EH (cell line): ENCODE measurements around the gene STOML1.
"Not testable (repeated sequence)": the region's sequence is repeated elsewhere in the genome, so short reads cannot be mapped to it uniquely, and the experiment has no call there.

Experiments
- DNase-seq: peaks from one replicate; pipeline ENCODE4 v3.0.0-alpha.2; 2015; ENCODE audit warnings: low read depth

The STOML1 gene

DNA sequence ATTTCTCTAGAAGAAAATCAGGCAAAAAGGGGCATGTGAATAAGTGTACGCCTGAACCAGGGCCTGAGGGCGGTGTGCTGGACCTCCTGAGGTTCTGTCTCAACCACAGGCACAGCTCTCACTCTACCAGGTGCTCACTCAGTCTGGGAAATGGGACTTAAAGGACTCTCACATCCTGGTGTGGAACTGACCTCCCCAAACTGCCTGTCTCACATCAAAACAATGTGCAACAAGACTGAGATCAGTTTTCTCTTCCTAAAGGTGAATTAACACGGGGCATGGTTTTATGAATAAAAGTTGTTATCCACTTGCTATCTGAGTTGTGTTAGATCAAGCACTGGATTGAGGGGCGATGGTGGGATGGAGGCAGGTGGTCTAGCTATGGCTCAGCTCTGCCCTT, 4.8 kb downstream of the STOML1 start:
- DNase-seq, result no peak

DNA sequence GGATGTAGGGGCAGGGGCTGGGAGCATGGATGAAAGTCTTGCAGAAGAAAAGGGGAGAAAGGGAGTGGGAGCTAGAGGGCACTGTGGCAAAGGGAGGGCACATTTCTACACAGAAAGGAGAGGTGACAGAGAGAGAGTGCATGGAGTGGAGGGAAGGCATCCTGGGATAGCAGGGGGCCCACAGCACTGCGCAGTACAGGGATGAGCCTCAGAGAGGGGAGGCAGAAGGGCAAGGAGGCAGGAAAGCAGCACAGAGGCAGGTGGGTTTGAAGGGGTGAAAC, 5.4 kb downstream of the STOML1 start:
- no peak for DNase-seq

DNA sequence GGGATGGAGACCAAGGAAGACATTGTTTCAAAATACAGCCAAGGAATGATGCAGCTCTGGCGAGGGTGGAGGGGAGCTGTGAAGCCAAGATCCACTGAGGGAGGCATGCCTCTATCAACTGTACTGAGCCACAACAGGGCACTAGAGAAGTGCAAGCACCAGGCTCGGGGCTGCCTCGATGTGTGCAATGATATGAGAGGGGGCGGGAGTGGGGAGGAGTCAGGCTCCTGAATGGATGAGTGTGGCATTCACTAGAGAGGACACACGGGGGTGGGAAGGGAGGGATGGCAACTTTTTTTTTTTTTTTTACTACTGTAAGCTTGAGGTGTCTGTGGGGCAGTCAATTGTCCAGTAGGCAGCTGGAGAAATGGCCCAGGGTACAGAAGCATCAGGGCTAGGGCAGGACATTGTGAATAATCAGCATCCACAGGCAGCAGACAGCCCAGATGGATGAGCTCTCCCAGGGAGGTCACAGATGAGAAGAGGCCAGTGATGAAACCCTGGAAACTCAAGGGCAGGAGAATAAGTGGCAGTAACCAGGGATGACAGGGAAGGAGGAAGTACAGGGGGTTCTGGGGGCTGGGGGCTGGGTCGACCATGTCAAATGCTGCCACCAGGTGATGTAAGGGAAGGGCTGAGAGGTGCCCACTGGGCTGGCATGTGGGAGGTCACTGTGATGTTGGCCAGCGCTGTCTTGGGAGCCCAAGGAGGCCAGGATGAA, 5.9 kb downstream of the STOML1 start:
- DNase-seq, result peak; percentile 30

DNA sequence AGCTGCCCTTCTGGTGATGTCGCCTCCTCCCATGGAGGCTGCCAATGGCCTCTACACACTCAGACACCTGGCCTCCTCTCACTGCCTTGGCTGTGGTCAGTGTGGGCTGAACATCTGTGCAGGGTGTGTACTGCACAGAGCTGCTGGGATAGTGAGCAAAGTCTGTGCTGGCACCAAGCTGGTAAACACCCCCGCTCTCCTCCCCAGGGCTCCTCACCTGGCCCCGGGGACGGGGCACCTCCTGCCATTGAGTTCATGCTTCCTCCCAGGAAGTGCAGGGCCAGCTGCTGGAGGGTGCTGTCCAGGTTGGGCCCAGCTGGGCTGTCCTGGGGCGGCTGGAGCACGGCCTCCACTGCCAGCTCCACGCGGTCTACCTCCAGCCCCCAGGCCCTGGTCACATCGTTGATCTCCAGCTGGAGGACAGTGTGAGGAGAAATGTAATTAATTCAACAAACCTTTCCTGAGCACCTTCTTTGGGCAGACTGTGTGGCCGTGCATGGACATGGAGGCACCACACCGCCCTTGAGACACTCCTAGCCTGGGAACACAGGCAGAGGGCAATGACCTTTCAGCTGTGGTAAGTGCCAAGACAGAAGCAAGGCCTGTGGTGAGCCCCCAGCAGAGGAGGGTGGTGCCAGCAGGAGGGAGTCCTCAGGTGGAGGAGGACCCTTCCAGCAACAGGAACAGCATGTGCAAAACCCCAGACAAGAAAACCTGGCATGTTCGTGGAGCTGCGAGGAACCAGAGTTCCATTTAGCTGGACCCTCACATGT, 6.8 kb downstream of the STOML1 start:
- no peak for DNase-seq

DNA sequence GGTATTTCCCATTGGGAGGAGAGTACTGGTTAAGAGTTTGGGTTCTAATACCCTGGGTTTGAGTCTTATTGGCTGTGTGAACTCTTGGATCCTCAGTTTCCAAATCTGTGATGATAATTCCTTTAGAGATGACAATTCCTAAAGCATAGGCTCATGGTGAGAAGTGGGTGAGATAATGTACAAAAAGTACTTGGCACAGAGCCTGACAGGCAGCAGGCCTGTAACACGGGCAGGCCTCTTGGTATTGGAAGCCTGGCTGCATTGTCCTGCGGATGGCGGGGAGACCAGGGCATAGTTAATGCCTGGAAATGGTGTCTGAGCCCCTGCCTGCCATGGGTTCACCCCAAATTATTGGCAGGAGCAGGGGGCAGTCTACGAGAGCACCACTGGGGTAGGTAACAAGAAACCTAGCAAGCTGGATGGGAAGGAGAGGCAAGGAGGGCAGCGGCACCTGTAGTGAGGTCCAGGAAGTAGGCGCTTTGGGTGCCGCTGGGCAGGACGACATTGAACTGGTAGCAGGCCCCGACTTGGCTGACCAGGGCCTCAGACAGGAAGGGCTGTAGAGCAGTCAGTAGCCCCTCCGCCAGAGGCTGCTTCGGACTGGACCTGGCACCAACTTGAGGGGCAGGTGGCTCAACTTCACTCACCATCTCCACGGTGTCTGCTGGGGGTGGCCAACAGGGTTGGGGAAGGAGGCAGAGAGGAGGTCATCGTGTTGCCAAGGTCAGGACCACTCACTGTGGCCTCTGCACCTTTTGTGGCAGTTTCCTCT, 7.7 kb downstream of the STOML1 start:
- DNase-seq, result no peak

DNA sequence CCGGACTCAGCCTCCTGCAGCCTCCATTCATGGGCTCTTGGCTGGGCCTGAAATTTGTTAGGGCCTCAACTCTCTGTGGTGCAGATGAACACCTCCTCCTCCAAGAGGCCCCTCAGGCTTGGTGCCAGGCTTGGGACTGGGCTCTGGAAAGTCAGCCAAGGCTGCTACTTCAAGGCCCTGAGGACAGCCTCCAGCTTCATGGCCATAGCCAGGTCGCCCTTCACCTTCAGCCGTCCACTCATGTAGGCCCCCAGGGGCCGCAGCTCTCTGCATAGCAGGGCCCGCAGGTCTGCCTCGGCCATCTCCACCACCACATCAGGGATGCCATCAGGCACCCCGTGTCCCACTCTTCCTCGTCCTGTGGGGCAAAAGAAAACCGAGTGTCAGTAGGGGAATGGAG, 8.3 kb downstream of the STOML1 start:
- DNase-seq, result no peak

DNA sequence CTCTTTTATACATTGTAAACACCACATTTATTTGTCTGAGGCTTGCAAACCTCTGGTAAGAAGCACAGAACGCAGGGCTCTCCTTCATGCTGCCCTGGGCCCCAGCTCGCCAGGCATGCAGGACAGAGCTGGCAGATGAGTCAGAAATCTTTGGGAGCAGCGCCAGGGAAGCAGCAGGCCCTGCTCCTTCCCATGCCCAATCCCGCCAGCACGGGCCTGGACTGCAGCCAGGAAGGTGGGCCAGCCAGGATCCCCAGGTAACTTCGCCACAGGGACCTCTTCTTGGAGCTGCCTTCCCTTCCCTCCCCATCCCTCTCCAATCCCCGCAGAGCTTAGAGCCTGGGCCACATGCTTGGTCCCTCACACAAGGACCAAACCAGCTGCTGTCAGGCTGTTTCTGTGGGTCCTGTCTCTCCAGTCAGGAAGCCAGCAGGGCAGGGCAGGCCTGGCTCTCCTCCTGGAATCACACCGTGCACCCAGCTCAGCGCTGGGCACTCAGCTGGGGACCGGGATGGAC, 8.8 kb downstream of the STOML1 start:
- DNase-seq, result peak; percentile 89

DNA sequence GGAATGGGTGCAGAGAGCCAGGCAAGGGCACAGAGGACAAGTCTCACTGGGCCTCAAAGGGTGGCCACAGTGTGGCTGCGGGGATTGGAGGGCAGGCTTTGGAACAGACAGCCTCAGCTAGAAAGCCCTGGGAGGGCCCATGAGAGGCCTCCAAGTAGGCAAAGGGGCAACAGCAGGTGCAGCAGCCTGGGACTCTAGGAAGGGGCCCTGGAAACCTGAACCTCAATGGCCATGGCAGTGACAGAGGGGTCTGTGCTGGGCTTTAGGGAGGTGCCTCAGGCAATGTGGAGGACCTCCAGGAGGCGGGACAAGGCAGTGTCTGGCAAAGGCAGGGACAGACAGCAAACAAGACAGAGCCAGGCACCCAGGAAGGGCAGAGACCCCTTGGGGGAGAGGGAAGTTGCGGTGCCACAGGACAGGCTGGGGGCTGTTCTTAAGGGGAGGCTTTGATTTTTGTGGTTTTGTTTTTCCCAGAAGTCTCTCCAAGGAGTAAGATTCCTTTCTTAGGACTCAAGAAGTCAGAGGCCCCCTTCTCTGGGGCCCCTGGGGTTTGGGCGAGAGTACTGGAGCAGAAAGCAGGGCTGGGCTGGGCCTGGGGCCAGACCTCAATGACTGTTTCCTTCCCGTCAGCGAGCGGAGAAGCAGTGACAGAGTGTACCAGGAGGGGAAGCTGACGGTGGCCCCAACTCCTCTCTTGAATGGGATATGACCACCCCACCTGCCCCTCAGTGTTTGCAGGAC, 9.7 kb downstream of the STOML1 start:
- peak; percentile 94 for DNase-seq

DNA sequence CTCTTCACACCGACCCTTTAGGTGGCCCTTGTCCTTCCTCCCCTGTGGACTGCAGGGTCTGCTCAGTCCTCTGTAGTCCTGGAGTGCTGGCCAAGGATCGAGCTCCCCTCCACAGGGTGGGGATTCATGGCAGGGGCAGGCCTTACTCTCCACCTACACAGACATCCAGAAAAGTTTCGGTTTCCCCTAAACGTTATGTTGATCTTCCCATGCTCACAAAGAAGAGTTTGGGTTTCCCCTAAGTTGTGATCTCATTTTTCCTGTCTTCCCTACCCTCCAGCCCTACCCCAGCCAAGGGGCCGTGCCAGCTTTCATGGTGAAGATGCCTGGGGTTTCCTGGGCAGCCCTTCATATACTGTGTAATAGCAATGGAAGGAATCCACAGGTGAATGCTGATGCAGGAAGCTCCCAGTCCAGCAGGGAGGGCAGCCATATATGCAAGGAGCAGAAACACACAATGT, 10.3 kb downstream of the STOML1 start:
- DNase-seq, result no peak

DNA sequence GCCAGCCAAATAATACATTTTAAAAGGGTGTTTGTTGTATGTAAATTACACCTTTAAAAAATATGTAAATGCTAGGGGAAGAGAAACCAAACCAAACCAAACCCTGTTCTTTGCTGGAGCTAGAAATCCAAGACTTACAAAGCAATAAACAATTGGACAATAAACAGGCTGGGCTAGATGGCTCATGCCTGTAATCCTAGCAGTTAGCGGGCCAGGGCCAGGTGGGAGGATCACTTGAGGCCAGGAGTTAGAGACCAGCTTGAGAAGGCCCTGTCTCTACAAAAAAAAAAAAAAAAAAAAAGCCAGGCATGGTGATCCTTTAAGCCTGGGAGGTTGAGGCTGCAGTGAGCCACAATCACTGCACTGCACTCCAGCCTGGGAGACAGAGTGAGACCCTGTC, 12.5 kb downstream of the STOML1 start:
- DNase-seq, result no peak

DNA sequence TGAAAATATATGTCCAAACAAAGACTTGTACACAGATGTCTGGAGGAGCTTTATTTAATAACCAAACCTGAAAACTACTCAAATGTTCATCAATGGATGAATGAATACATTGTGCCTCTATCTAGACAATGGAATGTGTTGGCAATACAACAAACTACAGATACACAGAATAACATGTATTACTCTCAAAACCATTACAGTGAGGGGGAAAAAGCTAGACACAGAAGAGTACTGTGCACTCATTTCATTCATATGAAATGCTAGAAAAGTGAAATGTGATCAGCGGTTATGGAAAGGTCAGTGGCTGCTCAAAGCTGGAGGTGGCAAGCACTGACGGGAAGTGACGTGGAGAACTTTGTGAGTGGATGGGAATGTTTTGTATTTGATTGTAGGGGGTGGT, 13.2 kb downstream of the STOML1 start:
- DNase-seq, result no peak

DNA sequence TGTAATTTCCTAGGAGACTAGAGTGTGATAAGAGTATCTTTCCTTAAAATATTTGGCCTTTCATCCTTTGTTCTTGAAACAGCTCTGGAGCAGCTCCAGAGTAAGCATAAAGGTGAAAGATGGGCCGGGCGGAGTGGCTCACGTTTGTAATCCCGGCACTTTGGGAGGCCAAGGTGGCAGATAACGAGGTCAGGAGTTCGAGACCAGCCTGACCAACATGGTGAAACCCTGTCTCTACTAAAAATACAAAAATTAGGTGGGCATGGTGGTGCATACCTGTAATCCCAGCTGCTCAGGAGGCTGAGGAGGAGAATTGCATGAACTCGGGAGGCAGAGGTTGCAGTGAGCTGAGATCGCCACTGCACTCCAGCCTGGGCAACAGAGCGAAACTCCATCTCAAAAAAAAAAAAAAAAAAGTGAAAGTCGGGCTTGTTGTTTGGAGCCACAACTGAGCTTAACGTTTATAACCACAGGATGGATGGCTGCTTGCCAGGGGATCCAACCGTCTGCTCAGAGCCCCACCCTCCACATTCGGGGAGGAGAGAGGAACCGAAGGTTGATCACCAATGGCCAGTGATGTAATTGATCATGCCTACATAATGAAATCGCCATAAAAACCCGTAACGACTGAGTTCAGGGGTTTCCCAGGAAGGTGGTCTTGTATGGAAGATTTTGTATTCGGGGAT, 16.5 kb downstream of the STOML1 start:
- peak; percentile 32 for DNase-seq

DNA sequence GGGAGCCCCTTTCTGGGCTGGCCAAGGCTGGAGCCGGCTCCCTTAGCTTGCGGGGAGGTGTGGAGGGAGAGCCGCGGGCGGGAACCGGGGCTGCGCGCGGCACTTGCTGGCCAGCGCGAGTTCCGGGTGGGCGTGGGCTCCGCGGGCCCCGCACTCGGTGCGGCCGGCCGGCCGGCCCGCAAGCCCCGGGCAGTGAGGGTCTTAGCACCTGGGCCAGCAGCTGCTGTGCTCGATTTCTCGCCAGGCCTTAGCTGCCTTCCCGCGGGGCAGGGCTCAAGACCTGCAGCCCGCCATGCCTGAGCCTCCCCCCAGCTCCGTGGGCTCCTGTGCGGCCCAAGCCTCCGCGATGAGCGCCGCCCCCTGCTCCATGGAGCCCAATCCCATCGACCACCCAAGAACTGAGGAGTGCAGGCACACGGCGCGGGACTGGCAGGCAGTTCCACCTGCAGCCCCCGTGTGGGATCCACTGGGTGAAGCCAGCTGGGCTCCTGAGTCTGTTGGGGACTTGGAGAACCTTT, 18.4 kb downstream of the STOML1 start:
- DNase-seq, result not testable (repeated sequence)

DNA sequence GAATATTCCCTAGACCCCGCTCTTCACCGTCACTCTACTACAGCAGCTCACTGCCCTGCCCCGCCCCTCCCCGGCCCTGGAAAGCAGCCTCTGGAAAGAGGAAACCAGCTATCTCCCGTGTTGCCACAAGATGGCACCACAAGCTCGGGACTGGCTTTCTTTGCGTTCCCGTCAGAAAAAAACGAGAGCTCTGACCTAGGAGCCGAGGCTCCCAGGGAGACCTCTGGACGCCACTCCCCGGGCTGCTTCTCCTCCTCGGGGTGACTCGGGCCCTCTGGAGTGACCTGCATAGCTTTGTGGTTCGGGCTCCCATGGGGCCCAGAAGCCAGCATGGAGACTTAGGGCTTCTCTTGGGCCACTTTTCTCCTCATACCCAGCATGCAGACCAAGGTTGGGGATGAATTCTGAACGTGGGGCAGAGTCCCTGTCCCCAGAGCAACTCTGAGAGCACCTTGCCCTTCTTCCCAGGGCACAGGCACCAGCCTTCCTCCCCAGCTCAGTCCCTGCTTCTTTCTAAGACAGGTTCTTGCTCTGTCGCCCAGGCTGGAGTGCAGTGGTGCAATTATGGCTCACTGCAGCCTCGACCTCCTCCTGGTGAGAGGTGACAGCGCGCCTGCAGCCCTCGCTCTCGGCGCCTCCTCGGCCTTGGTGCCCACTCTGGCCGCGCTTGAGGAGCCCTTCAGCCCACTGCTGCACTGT, 19.0 kb downstream of the STOML1 start:
- DNase-seq, result peak; percentile 85

DNA sequence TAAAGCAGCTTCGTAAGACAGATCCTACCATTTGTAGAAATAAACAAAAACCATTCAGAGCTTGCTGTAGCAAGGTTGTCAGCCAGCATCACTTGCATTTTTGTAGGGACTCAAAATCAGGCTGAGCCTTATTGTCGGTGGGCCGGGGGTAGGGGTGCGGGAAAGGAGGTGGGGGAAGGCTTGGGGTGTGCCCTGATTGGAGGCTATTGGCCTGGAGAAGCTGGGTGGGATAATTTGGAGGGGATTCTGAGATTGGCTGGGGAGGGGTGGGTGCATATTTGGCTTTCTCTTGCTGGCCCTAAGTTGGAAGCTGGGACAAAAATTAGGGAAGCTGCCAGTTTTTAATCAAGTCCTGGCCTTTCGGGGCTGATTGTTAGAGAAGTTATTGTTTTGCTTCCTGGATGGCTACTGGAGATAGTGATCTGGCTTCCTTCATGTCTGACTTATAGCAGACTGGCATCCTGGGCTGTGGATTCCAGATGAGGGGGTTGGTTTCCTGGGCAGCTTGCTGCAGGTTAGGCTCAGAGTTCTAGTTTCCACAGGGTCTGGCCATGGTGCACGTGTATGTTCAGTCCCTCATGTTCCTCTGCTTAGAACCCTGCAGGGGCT, 22.8 kb downstream of the STOML1 start:
- DNase-seq, result peak; percentile 45

DNA sequence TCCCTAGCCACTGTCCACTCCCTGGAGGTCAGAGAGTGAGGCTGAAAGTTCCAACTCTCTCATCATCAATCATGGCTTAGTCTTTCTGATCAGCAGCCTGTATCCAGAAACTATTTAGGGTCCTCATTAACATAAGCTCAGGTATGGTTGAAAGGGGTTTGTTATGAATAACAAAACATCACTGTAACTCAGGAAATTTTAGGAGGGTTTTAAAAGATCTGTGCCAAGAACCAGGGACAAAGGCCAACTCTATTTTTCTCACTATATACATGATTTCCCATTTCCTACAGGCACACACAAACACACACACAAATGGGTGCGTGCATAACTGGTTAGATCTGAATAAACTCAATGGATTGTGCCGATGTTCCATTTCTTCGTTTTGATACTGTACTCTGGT, 23.6 kb downstream of the STOML1 start:
- DNase-seq, result no peak

DNA sequence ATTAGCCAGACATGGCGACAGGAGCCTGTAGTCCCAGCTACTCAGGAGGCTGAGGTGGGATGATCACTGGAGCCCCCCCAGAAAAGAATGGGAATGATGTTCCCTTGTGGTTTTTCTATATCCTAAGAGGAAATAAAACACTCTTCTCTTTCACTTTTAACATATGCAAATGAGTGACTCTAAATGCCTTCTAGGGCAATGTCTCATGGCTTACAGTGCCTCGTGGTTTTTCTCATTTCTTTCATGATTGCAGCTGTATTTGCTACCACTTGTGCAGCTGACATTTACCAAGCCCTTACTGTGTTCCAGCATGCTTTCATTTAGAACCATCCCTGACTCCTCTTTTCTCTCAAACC, 26.4 kb downstream of the STOML1 start:
- DNase-seq, result peak; percentile 68

DNA sequence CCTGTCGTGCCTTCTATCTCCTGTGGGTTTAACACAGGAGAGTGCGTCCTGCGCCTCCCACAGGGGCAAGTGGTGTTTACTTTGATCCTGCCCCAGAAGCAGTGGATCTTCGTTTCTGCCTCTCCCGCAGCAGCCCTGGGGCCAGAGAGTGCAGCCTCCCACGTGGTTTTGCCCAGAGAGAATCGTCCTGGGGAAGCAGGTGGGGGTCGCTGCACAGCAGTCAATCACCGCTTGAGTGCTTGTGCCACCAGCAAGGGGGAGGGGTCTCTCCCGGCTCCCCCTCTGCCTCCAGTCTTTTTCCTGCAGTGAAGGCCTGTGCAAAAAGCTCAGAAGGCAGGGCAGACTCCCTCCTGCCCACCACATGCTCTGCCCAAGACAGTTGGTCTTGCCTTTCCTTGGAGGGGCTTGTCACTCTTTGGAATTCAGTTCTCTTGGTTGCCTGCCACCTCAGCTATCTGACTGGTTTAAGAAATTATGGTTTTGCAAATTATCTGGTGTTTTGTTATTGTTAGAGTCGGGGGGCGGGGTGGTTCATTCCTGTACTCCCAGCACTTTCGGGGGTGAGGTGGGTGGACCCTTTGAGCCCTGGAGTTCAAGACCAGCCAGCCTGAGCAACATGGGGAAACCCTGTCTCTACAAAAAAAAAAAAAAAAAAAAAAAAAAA, 26.9 kb downstream of the STOML1 start:
- DNase-seq, result no peak

DNA sequence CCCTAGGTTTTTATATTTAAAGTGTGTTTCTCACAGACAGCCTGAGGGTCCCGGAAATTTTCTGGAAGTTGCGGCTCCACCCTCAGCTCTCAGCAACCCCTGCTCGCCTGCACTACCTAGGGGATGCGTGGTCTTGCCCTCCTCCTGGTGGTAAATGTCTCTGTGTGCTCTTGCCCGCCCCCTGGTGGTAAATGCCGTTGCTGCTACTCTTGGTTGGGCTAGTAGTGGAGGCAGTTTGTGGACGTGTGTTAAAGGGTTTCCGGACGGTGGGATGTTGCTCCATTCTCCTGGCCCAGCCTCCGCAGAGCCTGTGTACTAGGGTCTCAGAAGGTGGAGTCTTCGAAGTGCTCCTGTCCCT, 27.4 kb downstream of the STOML1 start:
- DNase-seq, result peak; percentile 79

DNA sequence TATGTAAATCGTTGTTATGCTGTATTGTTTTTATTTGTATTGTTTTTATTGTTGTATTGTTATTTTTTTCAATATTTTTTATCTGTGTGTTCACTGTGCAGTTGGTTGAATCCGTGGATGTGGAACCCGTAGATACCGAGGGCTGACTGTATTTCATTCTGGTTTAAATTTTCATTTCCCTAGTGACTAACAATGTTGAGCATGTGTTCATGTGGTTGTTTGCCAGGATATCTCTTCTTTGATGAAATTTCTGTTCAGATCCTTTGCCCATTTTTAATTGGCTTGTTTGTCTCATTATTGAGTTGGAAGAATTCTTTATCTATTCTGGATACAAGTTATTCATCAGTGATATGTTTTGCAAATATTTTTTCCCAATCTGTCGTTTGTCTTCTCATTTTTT, 29.7 kb downstream of the STOML1 start:
- DNase-seq, result no peak
